ENCODE data around the gene CDCP2.

The CDCP2 gene

DNA sequence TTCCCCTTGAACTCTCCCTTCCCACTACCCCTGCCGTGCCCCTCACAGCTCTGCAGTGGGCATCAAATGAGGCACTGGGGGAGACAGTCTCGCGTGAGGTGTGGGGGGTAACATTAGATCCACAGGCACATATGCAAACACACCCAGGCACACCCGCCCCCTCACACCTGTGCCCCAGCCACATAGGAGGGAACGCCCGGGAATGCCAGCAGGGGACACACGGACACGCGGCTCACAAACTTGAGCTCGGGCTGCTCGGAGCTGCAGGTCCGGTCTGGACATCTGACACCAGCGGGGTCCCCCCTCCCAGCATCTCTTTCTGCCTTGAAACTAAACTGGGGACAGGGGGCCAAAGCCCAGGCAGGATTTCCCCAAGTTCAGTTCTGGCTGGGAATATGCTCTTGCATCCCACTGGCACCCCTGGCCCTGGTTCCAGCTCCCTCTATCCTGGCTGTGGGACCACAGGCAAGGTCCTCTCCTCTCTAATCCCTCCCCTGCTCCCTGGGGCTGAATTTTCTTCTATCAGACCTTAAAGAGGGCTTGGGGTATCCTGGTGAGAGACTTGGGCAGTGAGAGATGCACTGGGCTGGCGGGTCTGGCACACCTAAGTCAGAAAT lies 30.6 kb downstream of the CDCP2 start:
- Histone ChIP-seq H3K9me3 (ENCODE audit: control insufficient read depth, low read length) (no peaks in the 10 kb centered on the region), H3K4me1 (ENCODE audit: control insufficient read depth, insufficient read depth, low read length) (peaks cover 13% of the 10 kb centered on the region), H3K36me3 (ENCODE audit: control insufficient read depth, insufficient read depth, low read length, severe bottlenecking) (no peaks in the 10 kb centered on the region), H3K4me3 (ENCODE audit: low read length) (no peak overlapping the region), H3K27me3 (replicated peaks; ENCODE audit: control insufficient read depth, insufficient read depth, low read length) (no peaks in the 10 kb centered on the region), H3K9ac (ENCODE audit: low read length) (no peak overlapping the region)
- no peak for DNase-seq (ENCODE audit: low read depth)

DNA sequence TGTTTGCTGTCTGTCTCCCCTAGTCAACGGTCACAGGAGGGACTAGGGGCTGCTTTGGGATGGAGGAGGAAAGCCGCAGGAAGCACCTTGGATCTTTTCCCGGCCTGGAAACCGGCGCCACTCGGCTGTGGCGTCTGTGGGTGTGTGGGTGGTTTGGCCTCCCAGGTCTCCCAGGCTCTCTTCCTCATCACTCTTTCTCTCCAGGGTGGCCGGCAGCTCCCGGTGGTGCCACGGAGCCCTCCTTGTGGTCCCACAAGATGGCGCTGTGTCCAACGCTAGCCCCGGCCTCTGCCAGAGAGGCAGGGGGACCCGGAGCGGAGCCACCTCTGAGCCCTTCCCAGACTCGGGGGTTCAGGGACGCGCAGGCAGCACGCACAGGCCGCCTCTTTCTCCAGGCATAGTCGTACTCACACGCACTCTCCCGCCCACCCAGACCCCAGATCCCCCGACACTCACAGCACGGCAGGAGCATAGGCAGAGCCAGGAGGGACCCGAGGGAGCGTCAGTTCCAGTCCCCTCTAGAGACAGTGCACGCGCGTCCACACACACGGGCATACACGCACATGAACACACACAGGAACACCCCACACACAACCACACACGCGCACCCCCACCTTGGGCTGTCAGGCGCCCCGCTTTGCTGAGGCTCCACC lies 31.2 kb downstream of the CDCP2 start:
- Histone ChIP-seq H3K4me3 (ENCODE audit: low read length) (peak overlapping the region; percentile 65), H3K4me1 (ENCODE audit: control insufficient read depth, insufficient read depth, low read length) (peaks cover 13% of the 10 kb centered on the region), H3K27me3 (replicated peaks; ENCODE audit: control insufficient read depth, insufficient read depth, low read length) (no peaks in the 10 kb centered on the region), H3K9me3 (ENCODE audit: control insufficient read depth, low read length) (no peaks in the 10 kb centered on the region), H3K9ac (ENCODE audit: low read length) (peak overlapping the region; percentile 61), H3K36me3 (ENCODE audit: control insufficient read depth, insufficient read depth, low read length, severe bottlenecking) (no peaks in the 10 kb centered on the region)
- peak; percentile 91 for DNase-seq (ENCODE audit: low read depth)

DNA sequence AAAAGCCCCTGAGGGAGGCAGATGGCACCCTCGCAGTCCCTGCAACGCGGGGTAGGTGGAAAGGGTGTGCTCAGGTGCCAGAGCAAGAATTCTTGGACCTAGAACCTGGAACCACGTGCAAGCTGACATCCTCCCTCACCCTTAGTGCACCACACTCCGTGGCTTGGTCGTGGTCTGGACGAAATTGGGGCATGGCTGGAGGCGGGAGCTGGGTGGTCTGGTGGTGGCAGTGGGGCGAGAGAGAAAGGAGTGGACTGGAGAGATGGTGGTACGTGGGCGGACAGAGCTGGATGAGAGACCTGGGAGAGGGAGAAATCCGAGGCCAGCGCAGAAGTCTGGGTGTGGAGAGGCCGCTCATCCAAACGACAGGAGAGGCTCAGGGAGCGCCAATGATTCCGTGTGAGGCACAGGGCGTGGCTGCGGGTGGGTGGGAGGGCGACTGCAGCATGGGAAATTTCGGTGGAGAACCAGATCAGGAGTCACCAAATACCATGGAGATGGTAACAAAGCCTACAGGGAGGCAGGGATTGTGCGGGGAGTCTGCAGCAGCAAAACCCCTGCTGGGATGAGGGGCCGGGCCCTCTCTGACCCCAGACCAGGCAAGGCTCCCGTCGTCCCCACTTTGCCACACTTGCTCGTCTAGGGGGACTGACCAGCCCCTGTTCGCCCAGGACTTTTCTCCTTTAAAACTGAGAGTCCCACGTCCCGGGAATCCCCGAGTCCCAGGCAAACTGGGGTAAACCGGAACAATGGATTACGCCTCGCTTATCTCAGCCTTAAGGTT lies 31.9 kb downstream of the CDCP2 start:
- Histone ChIP-seq H3K4me1 (ENCODE audit: control insufficient read depth, insufficient read depth, low read length) (peaks cover 13% of the 10 kb centered on the region), H3K4me3 (ENCODE audit: low read length) (peak overlapping the region; percentile 65), H3K36me3 (ENCODE audit: control insufficient read depth, insufficient read depth, low read length, severe bottlenecking) (no peaks in the 10 kb centered on the region), H3K27me3 (replicated peaks; ENCODE audit: control insufficient read depth, insufficient read depth, low read length) (no peaks in the 10 kb centered on the region), H3K9ac (ENCODE audit: low read length) (peak overlapping the region; percentile 61), H3K9me3 (ENCODE audit: control insufficient read depth, low read length) (no peaks in the 10 kb centered on the region)
- DNase-seq (ENCODE audit: low read depth): no peak

DNA sequence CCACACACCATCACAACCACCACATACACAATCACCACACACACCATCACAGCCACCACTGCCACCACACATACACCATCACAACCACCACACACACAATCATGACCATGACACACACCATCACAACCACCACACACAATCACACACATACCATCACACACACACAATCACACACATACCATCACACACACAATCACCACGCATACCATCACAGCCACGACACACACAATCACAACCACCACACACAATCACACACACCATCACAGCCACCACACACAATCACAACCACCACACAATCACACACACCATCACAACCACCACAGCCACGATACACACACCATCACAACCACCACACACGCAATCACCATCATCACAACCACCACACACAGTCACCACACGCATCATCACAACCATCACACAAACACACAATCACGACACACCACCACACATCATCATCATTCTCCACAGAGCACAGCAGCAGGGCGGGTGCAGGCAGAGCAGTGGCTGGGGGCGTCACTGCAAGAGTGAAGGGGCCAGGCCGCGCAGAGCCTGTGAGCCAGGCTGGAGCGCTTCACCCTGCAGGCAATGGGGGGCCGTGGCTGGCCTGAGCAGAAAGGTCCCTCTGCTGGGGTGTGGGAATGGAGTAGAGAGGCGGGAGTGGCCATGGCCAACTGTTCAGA lies 32.6 kb downstream of the CDCP2 start:
- H3K9ac ChIP-seq (ENCODE audit: low read length): no peak overlapping the region
- no peak overlapping the region for H3K4me3 ChIP-seq (ENCODE audit: low read length)
- H3K4me1 ChIP-seq (ENCODE audit: control insufficient read depth, insufficient read depth, low read length): peaks cover 13% of the 10 kb centered on the region
- no peaks in the 10 kb centered on the region for H3K27me3 ChIP-seq (replicated peaks; ENCODE audit: control insufficient read depth, insufficient read depth, low read length)
- DNase-seq (ENCODE audit: low read depth): no peak
- H3K9me3 ChIP-seq (ENCODE audit: control insufficient read depth, low read length): no peaks in the 10 kb centered on the region
- H3K36me3 ChIP-seq (ENCODE audit: control insufficient read depth, insufficient read depth, low read length, severe bottlenecking): no peaks in the 10 kb centered on the region

DNA sequence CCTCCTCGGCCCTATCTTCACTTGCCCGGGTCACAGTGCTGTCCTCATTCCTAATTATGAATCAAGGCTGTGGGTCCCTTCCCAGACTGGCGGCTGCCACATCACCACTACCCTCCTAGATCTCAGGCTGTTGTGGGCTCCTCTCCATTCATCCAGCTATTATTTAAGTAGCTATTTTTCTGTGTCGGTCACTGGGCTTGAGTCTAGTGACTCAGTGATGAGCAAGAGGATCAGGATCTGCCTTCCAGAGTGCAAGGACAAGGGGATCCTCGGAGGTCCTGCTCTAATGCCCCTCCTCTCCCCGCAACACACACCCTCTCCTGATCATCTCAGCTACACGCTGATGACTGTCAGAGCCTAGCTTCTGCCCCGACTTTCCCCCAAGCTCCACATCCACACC lies 34.1 kb downstream of the CDCP2 start:
- Histone ChIP-seq H3K9me3 (ENCODE audit: control insufficient read depth, low read length) (no peaks in the 10 kb centered on the region), H3K36me3 (ENCODE audit: control insufficient read depth, insufficient read depth, low read length, severe bottlenecking) (no peaks in the 10 kb centered on the region), H3K4me1 (ENCODE audit: control insufficient read depth, insufficient read depth, low read length) (peaks cover 13% of the 10 kb centered on the region), H3K27me3 (replicated peaks; ENCODE audit: control insufficient read depth, insufficient read depth, low read length) (no peaks in the 10 kb centered on the region), H3K9ac (ENCODE audit: low read length) (no peak overlapping the region), H3K4me3 (ENCODE audit: low read length) (no peak overlapping the region)
- DNase-seq (ENCODE audit: low read depth): peak; percentile 47

DNA sequence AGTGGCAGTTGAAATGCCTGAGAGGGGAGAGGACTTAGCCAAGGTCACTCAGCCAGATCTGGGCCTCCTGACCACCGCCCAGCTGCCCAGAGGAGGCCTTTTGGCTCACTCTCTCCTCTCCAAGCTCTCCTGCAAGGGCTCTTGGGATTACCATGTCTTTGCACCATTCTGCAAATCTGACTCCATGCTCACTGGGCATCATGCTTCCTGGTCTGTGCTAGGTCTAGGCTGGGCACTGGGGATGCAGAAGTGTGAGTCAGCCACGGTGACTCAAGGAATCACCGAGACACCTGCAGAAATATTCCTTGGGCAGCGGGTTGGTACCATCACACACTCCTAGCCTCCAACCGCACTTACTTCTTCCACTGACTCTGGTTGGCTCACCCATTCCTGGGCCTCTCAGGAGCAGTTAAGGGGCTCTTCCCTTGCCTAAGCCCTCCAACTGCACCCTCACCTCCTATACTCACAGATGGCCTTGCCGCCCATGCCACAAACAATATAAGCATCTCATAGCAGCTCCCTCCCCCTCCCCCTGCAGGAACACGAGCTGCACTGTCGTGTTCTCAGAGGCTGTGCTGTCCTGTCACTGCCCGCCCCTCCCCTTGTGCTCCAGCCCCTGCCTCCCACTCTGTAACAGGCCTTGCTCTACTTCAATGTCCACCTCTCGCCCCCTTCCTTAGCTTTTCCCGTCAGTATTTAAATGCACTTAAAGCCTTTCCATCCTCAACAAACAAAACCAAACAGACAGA lies 34.8 kb downstream of the CDCP2 start:
- H3K9me3 ChIP-seq (ENCODE audit: control insufficient read depth, low read length): no peaks in the 10 kb centered on the region
- DNase-seq (ENCODE audit: low read depth): no peak
- no peak overlapping the region for H3K9ac ChIP-seq (ENCODE audit: low read length)
- no peak overlapping the region for H3K4me3 ChIP-seq (ENCODE audit: low read length)
- peaks cover 13% of the 10 kb centered on the region for H3K4me1 ChIP-seq (ENCODE audit: control insufficient read depth, insufficient read depth, low read length)
- H3K36me3 ChIP-seq (ENCODE audit: control insufficient read depth, insufficient read depth, low read length, severe bottlenecking): no peaks in the 10 kb centered on the region
- no peaks in the 10 kb centered on the region for H3K27me3 ChIP-seq (replicated peaks; ENCODE audit: control insufficient read depth, insufficient read depth, low read length)

DNA sequence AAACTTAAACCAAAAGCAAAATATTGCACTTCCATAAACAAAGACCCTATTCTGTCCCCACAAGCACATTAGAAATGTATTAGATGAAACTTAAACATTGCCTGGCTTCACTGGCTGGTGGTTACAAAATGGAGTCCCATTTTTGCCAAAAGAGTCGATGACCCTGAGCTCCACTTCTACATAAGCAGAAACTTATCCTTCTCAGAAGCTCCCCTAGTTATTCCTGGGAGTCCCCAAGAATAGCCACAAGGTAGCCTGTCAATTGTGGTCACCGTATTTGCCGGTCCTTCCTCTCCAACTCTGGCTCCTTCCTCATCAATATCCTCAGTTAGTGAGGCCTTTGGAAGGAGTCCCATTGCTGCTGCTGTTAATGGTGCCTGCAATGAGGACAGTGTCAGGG lies 37.3 kb downstream of the CDCP2 start:
- Histone ChIP-seq H3K4me1 (ENCODE audit: control insufficient read depth, insufficient read depth, low read length) (peaks cover 7% of the 10 kb centered on the region), H3K9ac (ENCODE audit: low read length) (no peak overlapping the region), H3K27me3 (replicated peaks; ENCODE audit: control insufficient read depth, insufficient read depth, low read length) (no peaks in the 10 kb centered on the region), H3K9me3 (ENCODE audit: control insufficient read depth, low read length) (no peaks in the 10 kb centered on the region), H3K36me3 (ENCODE audit: control insufficient read depth, insufficient read depth, low read length, severe bottlenecking) (no peaks in the 10 kb centered on the region), H3K4me3 (ENCODE audit: low read length) (no peak overlapping the region)
- no peak for DNase-seq (ENCODE audit: low read depth)

DNA sequence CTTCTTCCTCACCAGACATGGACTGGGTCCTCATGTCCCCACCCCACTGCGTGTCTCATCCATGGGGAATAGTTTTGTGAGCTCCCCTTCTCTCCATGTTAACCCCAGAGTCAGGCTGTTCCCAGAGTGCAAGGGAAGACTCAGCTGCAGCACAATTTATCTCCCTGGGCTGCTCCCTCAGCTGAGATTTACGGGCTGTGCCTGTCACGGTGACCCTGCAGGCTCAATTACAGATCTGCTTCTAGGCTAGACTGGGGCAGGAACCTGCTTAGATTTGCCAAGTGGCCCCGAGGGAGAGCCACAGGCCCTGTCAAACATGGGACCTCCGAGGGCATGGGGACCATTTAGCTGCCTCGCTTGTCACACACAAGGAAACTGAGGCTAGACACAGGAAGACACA lies 37.8 kb downstream of the CDCP2 start:
- Histone ChIP-seq H3K9ac (ENCODE audit: low read length) (no peak overlapping the region), H3K9me3 (ENCODE audit: control insufficient read depth, low read length) (no peaks in the 10 kb centered on the region), H3K27me3 (replicated peaks; ENCODE audit: control insufficient read depth, insufficient read depth, low read length) (no peaks in the 10 kb centered on the region), H3K4me3 (ENCODE audit: low read length) (no peak overlapping the region), H3K36me3 (ENCODE audit: control insufficient read depth, insufficient read depth, low read length, severe bottlenecking) (no peaks in the 10 kb centered on the region), H3K4me1 (ENCODE audit: control insufficient read depth, insufficient read depth, low read length) (peaks cover 7% of the 10 kb centered on the region)
- DNase-seq (ENCODE audit: low read depth): no peak

DNA sequence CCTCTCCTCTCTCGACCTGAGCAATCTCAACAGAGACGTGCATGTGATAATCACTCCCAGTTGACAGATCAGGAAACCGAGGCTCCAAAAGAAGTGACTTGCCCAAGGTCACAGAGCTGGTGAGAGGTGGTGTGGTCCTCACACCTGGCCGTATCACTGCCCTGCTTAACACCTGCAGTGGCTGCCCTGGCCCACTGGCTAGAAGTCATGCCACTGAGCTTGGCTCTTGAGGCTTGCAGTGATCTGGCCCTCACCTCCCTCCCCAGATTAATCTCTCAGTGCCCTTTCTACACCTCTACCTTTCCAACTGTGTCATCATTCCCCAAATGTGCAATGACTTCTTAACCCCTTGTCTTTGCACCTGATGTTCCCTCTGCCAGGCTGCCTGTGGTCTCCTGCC lies 38.8 kb downstream of the CDCP2 start:
- DNase-seq (ENCODE audit: low read depth): no peak
- no peaks in the 10 kb centered on the region for H3K27me3 ChIP-seq (replicated peaks; ENCODE audit: control insufficient read depth, insufficient read depth, low read length)
- H3K9me3 ChIP-seq (ENCODE audit: control insufficient read depth, low read length): no peaks in the 10 kb centered on the region
- H3K36me3 ChIP-seq (ENCODE audit: control insufficient read depth, insufficient read depth, low read length, severe bottlenecking): no peaks in the 10 kb centered on the region
- H3K4me1 ChIP-seq (ENCODE audit: control insufficient read depth, insufficient read depth, low read length): peaks cover 7% of the 10 kb centered on the region
- H3K9ac ChIP-seq (ENCODE audit: low read length): no peak overlapping the region
- no peak overlapping the region for H3K4me3 ChIP-seq (ENCODE audit: low read length)

DNA sequence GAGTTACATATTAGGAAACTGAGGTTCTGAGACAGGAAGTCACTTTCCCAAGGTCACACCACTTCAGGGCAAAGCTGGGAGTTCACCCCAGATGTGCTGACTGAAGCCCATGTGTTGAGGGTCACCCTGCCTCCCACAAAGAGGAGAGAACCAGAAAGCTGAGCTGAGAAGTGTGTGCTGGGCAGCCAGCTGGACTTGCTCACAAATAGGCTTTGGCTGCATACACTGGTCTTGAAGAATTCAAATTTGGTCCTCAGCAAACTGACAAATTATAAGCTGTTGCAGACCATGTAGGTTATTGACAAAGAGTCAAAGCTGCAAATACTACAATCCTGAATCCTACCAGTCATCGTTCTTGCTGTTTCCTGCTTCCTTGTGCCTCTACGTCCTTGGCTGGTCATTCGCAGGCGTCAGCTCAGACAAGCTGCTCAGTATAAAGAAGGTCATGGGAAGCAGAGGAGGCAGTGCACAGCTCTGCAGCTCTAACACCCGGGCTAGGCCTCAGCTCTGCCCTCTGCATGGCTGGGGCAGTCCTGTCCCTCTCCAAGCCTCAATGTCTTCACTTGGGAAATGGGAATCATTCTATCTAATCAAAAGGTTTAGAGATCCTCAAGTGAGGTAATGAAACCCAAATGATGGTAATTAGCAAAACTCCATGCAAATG lies 40.0 kb downstream of the CDCP2 start:
- DNase-seq (ENCODE audit: low read depth): no peak
- Histone ChIP-seq H3K9ac (ENCODE audit: low read length) (no peak overlapping the region), H3K27me3 (replicated peaks; ENCODE audit: control insufficient read depth, insufficient read depth, low read length) (no peaks in the 10 kb centered on the region), H3K4me1 (ENCODE audit: control insufficient read depth, insufficient read depth, low read length) (no peaks in the 10 kb centered on the region), H3K36me3 (ENCODE audit: control insufficient read depth, insufficient read depth, low read length, severe bottlenecking) (no peaks in the 10 kb centered on the region), H3K9me3 (ENCODE audit: control insufficient read depth, low read length) (no peaks in the 10 kb centered on the region), H3K4me3 (ENCODE audit: low read length) (no peak overlapping the region)
